8988T (cell line): ENCODE results near the gene TIPARP.

Source experiments
- DNase-seq: peaks from one replicate; pipeline ENCODE4 v3.0.0; 2011

TIPARP gene

DNA sequence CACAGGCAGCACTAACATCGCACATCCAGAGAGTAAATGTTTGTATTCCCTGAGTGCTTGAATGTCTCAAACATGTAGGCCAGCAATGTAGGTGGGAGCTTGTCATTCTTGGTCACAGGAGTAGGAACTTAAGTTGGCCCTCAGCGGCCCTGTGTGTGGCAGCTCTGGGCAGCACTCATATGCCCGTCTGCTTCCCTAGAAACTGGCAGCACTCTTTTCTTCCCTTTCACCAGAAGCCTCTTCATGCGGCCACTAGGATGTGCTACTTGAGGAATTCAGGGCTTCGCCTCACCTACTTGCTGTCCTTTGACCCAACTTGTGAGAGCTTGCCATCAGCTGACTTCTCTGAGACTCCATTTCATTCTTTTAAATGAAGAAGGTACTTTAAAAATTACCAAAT, 69.5 kb downstream of the TIPARP start:
- no peak for DNase-seq

DNA sequence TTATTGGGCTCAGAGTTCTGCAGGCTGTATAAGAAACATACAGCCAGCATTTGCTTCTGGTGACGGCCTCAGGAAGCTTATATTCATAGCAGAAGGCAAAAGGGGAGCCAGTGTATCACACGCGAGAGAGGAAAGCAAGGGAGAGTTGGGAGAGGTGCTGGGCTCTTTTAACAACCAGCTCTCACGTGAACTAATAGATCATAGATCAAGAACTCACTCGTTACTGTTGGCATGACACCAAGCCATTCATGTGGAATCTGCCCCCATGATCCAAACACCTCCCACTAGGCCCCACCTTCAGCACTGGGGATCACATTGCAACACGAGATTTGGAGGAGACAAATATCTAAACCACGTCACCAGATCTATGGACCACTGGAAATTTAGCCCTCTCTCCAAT, 70.2 kb downstream of the TIPARP start:
- no peak for DNase-seq

DNA sequence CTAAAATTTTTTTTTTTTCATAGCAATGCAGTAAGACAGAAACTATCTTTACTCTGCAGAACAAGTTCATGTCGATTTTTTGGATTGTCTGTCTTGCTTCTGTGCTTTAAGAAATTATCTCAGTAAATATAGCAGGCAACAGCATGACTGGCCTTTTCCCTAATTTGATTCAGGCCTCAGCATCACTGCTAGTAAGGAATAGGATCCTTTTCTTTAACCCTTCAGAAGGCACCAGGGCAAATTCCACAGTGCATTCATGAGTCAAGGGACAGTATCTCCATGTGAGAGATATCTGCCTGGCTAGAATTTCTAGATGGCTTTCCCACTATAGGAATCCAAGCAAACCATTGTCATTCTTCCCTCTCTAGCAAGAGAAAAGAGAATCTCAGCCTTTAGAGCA, 71.4 kb downstream of the TIPARP start:
- no peak for DNase-seq

DNA sequence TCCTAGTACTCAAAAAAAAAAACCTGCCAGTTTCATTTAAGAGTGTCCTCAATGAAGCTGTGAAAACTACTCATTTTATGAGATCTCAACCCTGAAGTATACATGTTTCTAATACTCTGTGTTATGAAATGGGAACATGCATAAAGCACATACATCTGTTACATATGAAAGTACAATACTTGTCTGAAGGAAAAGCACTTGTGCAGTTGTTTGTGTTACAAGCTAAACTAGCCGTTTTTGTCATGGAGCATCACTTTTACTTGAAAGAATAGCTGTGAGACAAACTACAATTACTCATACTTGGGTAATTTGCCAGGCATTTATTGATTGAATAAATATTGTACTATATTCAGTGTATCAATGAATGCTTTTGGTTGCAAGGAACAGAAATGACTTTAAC, 72.7 kb downstream of the TIPARP start:
- DNase-seq = no peak

DNA sequence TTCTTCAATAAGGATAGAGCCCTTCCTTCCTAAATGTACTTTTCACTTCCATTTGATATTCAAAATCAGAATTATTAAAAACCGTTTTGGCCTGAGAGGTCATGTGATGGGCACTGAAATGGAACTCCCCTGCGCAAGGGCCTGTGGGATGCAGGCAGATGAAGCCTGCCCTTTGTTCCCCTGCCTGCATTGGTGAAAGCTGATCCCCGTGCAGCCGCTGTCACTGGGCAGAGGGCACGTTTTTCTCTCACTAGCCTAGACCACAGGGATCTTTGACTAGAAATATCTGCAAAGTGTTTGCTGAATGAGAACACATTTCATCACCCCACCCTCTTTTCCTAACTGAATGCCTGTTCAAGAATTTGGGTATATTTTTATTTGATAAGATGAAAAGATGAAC, 74.9 kb downstream of the TIPARP start:
- no peak for DNase-seq

DNA sequence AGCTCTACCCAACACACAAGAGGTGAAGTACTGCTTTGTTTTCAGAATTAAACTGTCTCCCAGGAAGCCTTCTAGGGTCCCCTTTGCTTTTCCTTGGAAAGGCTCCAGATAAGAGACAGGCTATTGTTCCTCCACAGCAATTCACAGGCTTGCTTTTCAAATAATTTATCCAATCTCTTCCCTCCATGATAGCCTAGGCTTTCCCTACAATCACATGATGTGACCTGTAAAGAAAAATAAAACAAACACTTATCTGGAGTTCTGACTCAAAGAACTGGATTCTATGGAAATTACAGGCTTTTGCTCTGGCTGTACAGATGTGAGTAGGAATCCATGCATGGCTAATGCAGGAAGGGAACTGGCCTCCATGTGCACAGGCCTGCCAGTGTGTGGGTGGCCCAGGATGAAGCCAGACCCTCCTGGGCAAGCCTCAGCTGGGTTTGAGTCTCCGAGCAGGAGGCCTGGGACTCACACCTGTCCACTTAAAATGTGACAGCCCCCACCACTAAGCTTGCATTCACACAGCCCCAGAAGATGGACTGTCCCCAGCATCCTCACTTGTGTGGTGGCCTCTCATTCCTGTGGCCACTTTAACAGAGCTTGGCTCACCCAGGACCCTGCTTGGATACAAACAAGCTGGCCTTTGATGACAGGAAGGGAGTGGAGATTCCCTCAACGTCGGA, 75.9 kb downstream of the TIPARP start:
- DNase-seq = no peak

DNA sequence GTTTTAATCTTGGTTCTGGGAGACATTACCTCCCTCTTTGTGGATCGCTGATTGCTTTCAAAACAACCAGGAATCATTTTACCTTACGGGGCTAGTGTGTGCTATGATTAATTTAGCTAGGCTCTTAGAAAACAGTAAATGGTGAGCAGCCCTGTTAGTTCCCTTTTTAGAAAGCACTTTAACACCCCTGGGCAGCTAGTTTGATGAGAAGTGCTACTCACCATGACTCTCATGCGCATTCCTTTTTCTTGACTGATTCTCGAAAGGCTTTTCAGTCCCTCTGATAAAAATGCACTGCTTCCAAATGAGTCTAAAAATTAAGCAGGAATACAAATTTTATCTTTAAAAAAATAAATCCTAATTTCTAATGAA, 76.5 kb downstream of the TIPARP start:
- DNase-seq = no peak

DNA sequence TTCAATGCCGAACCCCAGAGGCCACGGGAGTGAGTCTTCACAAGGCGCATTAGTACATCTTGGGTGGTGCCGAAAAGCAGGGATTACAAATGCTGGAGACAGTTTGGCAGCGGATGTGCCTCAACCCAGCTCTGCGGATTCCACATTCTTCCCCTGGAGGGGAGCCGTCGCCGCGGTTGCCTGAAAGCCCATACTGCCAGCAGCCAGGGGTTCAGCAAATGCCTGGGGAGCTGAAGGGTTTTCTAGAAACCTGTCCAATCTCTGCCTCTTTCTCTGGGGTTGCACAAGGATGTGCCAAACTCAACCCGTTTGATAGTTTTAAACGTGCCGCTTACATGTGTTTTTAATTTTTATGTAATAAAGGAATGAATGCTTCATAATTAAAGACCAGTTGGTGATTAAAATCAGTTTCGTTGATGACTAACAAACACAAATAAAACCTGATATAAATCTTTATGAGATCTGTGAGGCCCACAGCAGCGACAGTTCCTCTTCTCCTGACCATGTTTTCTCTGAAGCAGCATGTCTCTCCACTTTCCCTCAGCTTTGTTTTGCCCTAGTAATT, 77.2 kb downstream of the TIPARP start:
- no peak for DNase-seq
